ENCODE results near the gene OR13G1. TPM values are rescaled to one million over a fixed set of nuclear protein-coding genes. Genes with fewer than 3 reads are reported as not detected.

Gene OR13G1
- total and polyA plus RNA-seq, 2 of the 13 experiments (the other 11 are each of a cell fraction or from before 2014, with no cell fraction given): not detected

DNA sequence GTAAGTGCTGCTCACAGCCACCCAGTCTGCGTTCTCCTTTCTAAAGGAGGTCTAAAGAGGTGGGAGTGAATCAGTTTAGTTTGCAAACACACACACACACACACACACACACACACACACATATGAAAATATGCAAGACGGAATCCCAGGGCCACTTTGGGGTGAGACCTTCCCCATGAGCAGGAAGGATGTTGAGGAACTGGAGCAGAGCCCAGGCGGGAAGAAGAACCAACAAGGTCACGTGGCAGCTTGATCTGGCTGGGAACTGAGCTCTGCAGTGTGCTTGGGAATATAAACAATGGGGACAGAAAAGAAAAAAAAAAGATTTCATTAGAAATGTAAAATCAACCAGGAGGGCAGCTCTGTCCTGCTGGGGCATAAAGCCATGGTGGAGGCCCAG is 41.5 kb downstream of the OR13G1 start:
- no peak for ATAC-seq

DNA sequence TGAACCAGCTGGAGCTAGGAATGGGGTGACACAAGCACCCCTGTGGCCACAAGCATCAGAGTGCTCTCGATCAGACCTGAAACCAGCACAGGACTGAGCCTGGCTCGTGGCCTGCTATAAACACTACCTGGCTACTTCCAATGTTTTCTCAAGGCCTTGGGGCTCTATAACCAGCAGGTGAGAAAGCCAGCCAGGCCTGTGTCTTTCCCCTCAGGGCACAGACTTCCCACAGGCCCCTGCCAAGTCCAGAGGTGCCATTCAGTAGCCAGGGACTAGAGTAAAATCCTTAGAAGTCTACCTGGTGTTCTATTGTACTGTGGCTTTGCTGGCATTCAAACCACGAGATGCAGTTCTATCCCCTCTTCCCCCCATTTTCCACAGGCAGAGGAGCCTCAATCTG is 51.6 kb downstream of the OR13G1 start:
- in situ Hi-C loops (cut with HindIII; ENCODE audit: extremely low pct_ligation_motif_present, low pct_unique_long_range_greater_than_20kb): no loop called here
- ChIA-PET POLR2A (no interaction called here), CTCF (ENCODE audit: low intra/inter-chr PET ratio, low total read pairs) (no interaction called here)
- FAIRE-seq (no peak), DNase-seq (ENCODE audit: low spot score) (no peak), ATAC-seq (no peak)
- no peak overlapping the region for H3K27ac ChIP-seq (ENCODE audit: extremely low read length, insufficient read depth, low read length)
- H3K4me1 ChIP-seq (ENCODE audit: insufficient read depth, low read length): no peaks in the 10 kb centered on the region
- no peaks in the 10 kb centered on the region for H3K79me2 ChIP-seq (ENCODE audit: insufficient read depth, low read length)
- H3K9me3 ChIP-seq (ENCODE audit: low read length): no peaks in the 10 kb centered on the region
- H3K36me3 ChIP-seq (replicated peaks in 1 of 2; ENCODE audit: control insufficient read depth in 1 of 2, insufficient read depth in 2 of 2, low read length in 2 of 2): no peaks in the 10 kb centered on the region
- no peak overlapping the region for H3K4me2 ChIP-seq (ENCODE audit: low read depth, low read length)
- no peak overlapping the region for H2AFZ ChIP-seq (ENCODE audit: low read length)
- BruUV-seq (replicated peaks): no TSS peak
- intact Hi-C loops (cut with micrococcal nuclease; ENCODE audit: unreplicated experiment): no loop called here
- H4K20me1 ChIP-seq (ENCODE audit: insufficient read depth, low read length): no peaks in the 10 kb centered on the region
- 0% methylated on average over 2 of the region's 3 CpGs for WGBS (ENCODE audit: low lambda C conversion rate)
- no peaks in the 10 kb centered on the region for H3K27me3 ChIP-seq (ENCODE audit: control insufficient read depth in 1 of 2, insufficient read depth in 2 of 2, low read length in 2 of 2)
- H3K4me3 ChIP-seq (replicated peaks in 1 of 3; ENCODE audit: insufficient read depth in 1 of 3, low read depth in 2 of 3, low read length in 3 of 3): no peak overlapping the region
- H3K9ac ChIP-seq (ENCODE audit: insufficient read depth, low read depth, low read length): no peak overlapping the region
- TF ChIP-seq SRY (CRISPR knock-in tag; IDR thresholded peaks at IDR 0.05) (no peak), ZNF230 (CRISPR knock-in tag; IDR thresholded peaks at IDR 0.05) (no peak), KLF16 (CRISPR knock-in tag; IDR thresholded peaks at IDR 0.05) (no peak), ZNF224 (CRISPR knock-in tag; IDR thresholded peaks at IDR 0.05) (no peak), ZBTB42 (CRISPR knock-in tag; IDR thresholded peaks at IDR 0.05) (no peak), KLF12 (CRISPR knock-in tag; IDR thresholded peaks at IDR 0.05; ENCODE audit: borderline replicate concordance) (no peak), ZNF550 (CRISPR knock-in tag; IDR thresholded peaks at IDR 0.05; ENCODE audit: borderline replicate concordance) (no peak), HOXA5 (CRISPR knock-in tag; IDR thresholded peaks at IDR 0.05) (no peak), ARNTL (CRISPR knock-in tag; IDR thresholded peaks at IDR 0.05) (no peak), ZNF772 (CRISPR knock-in tag; IDR thresholded peaks at IDR 0.05) (no peak)
- TF ChIP-seq, protein P1, sequence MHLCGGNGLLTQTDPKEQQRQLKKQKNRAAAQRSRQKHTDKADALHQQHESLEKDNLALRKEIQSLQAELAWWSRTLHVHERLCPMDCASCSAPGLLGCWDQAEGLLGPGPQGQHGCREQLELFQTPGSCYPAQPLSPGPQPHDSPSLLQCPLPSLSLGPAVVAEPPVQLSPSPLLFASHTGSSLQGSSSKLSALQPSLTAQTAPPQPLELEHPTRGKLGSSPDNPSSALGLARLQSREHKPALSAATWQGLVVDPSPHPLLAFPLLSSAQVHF (CRISPR knock-in tag; IDR thresholded peaks at IDR 0.05): no peak

More for the DNA sequence above, 41.5 kb downstream of the OR13G1 start:
- Histone ChIP-seq H3K36me3 (replicated peaks in 1 of 2; ENCODE audit: control insufficient read depth in 1 of 2, insufficient read depth in 2 of 2, low read length in 2 of 2) (no peaks in the 10 kb centered on the region), H4K20me1 (ENCODE audit: insufficient read depth, low read length) (no peaks in the 10 kb centered on the region), H3K9me3 (ENCODE audit: low read length) (no peaks in the 10 kb centered on the region), H2AFZ (ENCODE audit: low read length) (no peak overlapping the region), H3K4me3 (replicated peaks in 1 of 3; ENCODE audit: insufficient read depth in 1 of 3, low read depth in 2 of 3, low read length in 3 of 3) (no peak overlapping the region), H3K27ac (ENCODE audit: extremely low read length, insufficient read depth, low read length) (no peak overlapping the region), H3K4me1 (ENCODE audit: insufficient read depth, low read length) (no peaks in the 10 kb centered on the region), H3K9ac (ENCODE audit: insufficient read depth, low read depth, low read length) (no peak overlapping the region), H3K27me3 (ENCODE audit: control insufficient read depth in 1 of 2, insufficient read depth in 2 of 2, low read length in 2 of 2) (no peaks in the 10 kb centered on the region), H3K4me2 (ENCODE audit: low read depth, low read length) (no peak overlapping the region), H3K79me2 (ENCODE audit: insufficient read depth, low read length) (no peaks in the 10 kb centered on the region)
- TF ChIP-seq, protein P2, sequence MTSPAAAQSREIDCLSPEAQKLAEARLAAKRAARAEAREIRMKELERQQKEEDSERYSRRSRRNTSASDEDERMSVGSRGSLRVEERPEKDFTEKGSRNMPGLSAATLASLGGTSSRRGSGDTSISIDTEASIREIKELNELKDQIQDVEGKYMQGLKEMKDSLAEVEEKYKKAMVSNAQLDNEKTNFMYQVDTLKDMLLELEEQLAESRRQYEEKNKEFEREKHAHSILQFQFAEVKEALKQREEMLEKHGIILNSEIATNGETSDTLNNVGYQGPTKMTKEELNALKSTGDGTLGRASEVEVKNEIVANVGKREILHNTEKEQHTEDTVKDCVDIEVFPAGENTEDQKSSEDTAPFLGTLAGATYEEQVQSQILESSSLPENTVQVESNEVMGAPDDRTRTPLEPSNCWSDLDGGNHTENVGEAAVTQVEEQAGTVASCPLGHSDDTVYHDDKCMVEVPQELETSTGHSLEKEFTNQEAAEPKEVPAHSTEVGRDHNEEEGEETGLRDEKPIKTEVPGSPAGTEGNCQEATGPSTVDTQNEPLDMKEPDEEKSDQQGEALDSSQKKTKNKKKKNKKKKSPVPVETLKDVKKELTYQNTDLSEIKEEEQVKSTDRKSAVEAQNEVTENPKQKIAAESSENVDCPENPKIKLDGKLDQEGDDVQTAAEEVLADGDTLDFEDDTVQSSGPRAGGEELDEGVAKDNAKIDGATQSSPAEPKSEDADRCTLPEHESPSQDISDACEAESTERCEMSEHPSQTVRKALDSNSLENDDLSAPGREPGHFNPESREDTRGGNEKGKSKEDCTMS (CRISPR knock-in tag; conservative IDR thresholded peaks at IDR 0.05): no peak
- TF ChIP-seq HOXA3 (CRISPR knock-in tag; IDR thresholded peaks at IDR 0.05) (no peak), KDM5B (CRISPR knock-in tag; IDR thresholded peaks at IDR 0.05; ENCODE audit: borderline replicate concordance) (no peak), NFKBIZ (CRISPR knock-in tag; IDR thresholded peaks at IDR 0.05) (no peak), CBX1 (IDR thresholded peaks at IDR 0.05; ENCODE audit: low read depth) (no peak), PHF21A (CRISPR knock-in tag; IDR thresholded peaks at IDR 0.05) (no peak), NCOA2 (CRISPR knock-in tag; IDR thresholded peaks at IDR 0.05) (no peak), NR1H2 (CRISPR knock-in tag; IDR thresholded peaks at IDR 0.05; ENCODE audit: borderline replicate concordance, low read depth) (no peak), FOXP1 (IDR thresholded peaks at IDR 0.05) (no peak), FOXP1 (CRISPR knock-in tag; IDR thresholded peaks at IDR 0.05) (no peak)
- in situ Hi-C loops (cut with HindIII; ENCODE audit: extremely low pct_ligation_motif_present, low pct_unique_long_range_greater_than_20kb) (no loop called here), intact Hi-C loops (cut with micrococcal nuclease; ENCODE audit: unreplicated experiment) (no loop called here)
- ChIA-PET CTCF (ENCODE audit: low intra/inter-chr PET ratio, low total read pairs) (no interaction called here), POLR2A (no interaction called here)
- DNase-seq (ENCODE audit: low spot score): no peak
- whole genome bisulfite sequencing (ENCODE audit: low lambda C conversion rate): 2% methylated on average over 4 of the region's 4 CpGs
- no peak for FAIRE-seq
- BruUV-seq (replicated peaks): no TSS peak

All from HepG2 (cell line).